Measurements from ENCODE around the gene CRADD. TPM values are rescaled to one million over a fixed set of nuclear protein-coding genes. Genes with fewer than 3 reads are reported as not detected.

CRADD gene
- total RNA-seq, 2 experiments from 2014 or later, result 7.0 to 11.3 TPM

GRCh38 chr12:93734784-93735183, 57.6 kb downstream of the CRADD start:
- DNase-seq (no peak), ATAC-seq (no peak)
- TF ChIP-seq CTCF (IDR thresholded peaks at IDR 0.05), result no peak
- H3K4me1 Mint-ChIP-seq (ENCODE audit: low read depth), result peaks cover 5% of the 10 kb centered on the region
- ChIA-PET CTCF (interaction anchor here (1.3 kb wide), 1 partner anchor 51 kb away, joined by 3 read pairs; no protein-coding TSS in a partner anchor), POLR2A (no interaction called here)
- intact Hi-C loops (cut with micrococcal nuclease), result no loop called here
- no peak overlapping the region for H3K4me3 Mint-ChIP-seq
- H3K36me3 Mint-ChIP-seq (ENCODE audit: low read depth), result no peaks in the 10 kb centered on the region
- no peak overlapping the region for H3K27ac Mint-ChIP-seq
- no peaks in the 10 kb centered on the region for H3K9me3 Mint-ChIP-seq
- H3K27me3 Mint-ChIP-seq, result no peaks in the 10 kb centered on the region

GRCh38 chr12:93736640-93737178, 59.5 kb downstream of the CRADD start:
- no peaks in the 10 kb centered on the region for H3K9me3 Mint-ChIP-seq
- H3K27ac Mint-ChIP-seq, result no peak overlapping the region
- no peaks in the 10 kb centered on the region for H3K27me3 Mint-ChIP-seq
- no peak for DNase-seq
- no peak overlapping the region for H3K4me3 Mint-ChIP-seq
- ChIA-PET POLR2A (no interaction called here), CTCF (interaction anchor here (0.7 to 1.6 kb wide), 3 partner anchors 11 to 366 kb away, joined by 3 to 5 read pairs (median 3); no protein-coding TSS in a partner anchor)
- no peaks in the 10 kb centered on the region for H3K36me3 Mint-ChIP-seq (ENCODE audit: low read depth)
- TF ChIP-seq CTCF (IDR thresholded peaks at IDR 0.05), result no peak
- ATAC-seq, result no peak
- intact Hi-C loops (cut with micrococcal nuclease), result no loop called here
- peaks cover 17% of the 10 kb centered on the region for H3K4me1 Mint-ChIP-seq (ENCODE audit: low read depth)

GRCh38 chr12:93737457-93738198, 60.5 kb downstream of the CRADD start:
- intact Hi-C loops (cut with micrococcal nuclease), result no loop called here
- TF ChIP-seq CTCF (IDR thresholded peaks at IDR 0.05), result no peak
- no peak for DNase-seq
- no peak overlapping the region for H3K4me3 Mint-ChIP-seq
- peaks cover 23% of the 10 kb centered on the region for H3K4me1 Mint-ChIP-seq (ENCODE audit: low read depth)
- no peaks in the 10 kb centered on the region for H3K36me3 Mint-ChIP-seq (ENCODE audit: low read depth)
- ATAC-seq, result no peak
- H3K27me3 Mint-ChIP-seq, result no peaks in the 10 kb centered on the region
- no peak overlapping the region for H3K27ac Mint-ChIP-seq
- no peaks in the 10 kb centered on the region for H3K9me3 Mint-ChIP-seq
- ChIA-PET POLR2A (interaction anchor here (0.8 to 1.1 kb wide), 2 partner anchors 11 to 14 kb away, joined by 3 to 4 read pairs; no protein-coding TSS in a partner anchor), CTCF (interaction anchor here (0.8 to 1.6 kb wide), 3 partner anchors 10 to 365 kb away, joined by 3 to 5 read pairs (median 3); no protein-coding TSS in a partner anchor)

- intact Hi-C loops (cut with micrococcal nuclease), result no loop called here
- Mint-ChIP-seq H3K4me3 (no peak overlapping the region), H3K27ac (no peak overlapping the region), H3K4me1 (ENCODE audit: low read depth) (peaks cover 24% of the 10 kb centered on the region), H3K9me3 (no peaks in the 10 kb centered on the region), H3K36me3 (ENCODE audit: low read depth) (no peaks in the 10 kb centered on the region), H3K27me3 (no peaks in the 10 kb centered on the region)
- no peak for TF ChIP-seq CTCF (IDR thresholded peaks at IDR 0.05)
- ChIA-PET CTCF (interaction anchor here (0.8 to 1.6 kb wide), 2 partner anchors 9 to 169 kb away, joined by 3 to 5 read pairs; no protein-coding TSS in a partner anchor), POLR2A (interaction anchor here (0.7 to 1.1 kb wide), 3 partner anchors 11 to 364 kb away, joined by 3 to 4 read pairs (median 3); no protein-coding TSS in a partner anchor)
- DNase-seq, result no peak
- ATAC-seq, result no peak
These were observed 61.3 kb downstream of the CRADD start for GRCh38 chr12:93738199-93739058.
